HG03469 (cell line): ENCODE measurements around the gene CPXM1.
"Not testable (repeated sequence)": the region's sequence is repeated elsewhere in the genome, so short reads cannot be mapped to it uniquely, and the experiment has no call there.

Source experiments
- ATAC-seq: cut with Tn5 transposase; IDR thresholded peaks from one replicate; pipeline ENCODE4 v1.9.1; 2021; ENCODE audit warnings: mild to moderate bottlenecking, moderate library complexity, moderate number of reproducible peaks; ENCODE audit not compliant: unreplicated experiment

The CPXM1 gene

GRCh38 chr20:2800521-2801285 lies at the start of gene CPXM1:
TSS of gene CPXM1 (minus strand) at chr20:2800627. CDS start at chr20:2800572, 55 bp downstream.
- no peak for ATAC-seq

- no peak for ATAC-seq
These were observed 49.1 kb upstream of the CPXM1 start for GRCh38 chr20:2849529-2849928.

GRCh38 chr20:2847802-2848201 lies 47.4 kb upstream of the CPXM1 start:
- ATAC-seq = no peak

- ATAC-seq = no peak
These were observed 46.3 kb upstream of the CPXM1 start for GRCh38 chr20:2846698-2847097.

GRCh38 chr20:2845607-2846006 lies 45.2 kb upstream of the CPXM1 start:
- no peak for ATAC-seq

GRCh38 chr20:2840967-2841531 lies 40.6 kb upstream of the CPXM1 start:
- ATAC-seq = no peak

GRCh38 chr20:2840138-2840966 lies 39.9 kb upstream of the CPXM1 start, which contains the start of the genes PCED1A and VPS16:
TSS of gene PCED1A (minus strand) at chr20:2840655. CDS start at chr20:2839912, 743 bp downstream.
TSS of gene VPS16 (plus strand) at chr20:2840745. CDS start at chr20:2840775, 30 bp downstream.
- ATAC-seq = peak; percentile 80

GRCh38 chr20:2839732-2840137 lies 39.3 kb upstream of the CPXM1 start:
- ATAC-seq = no peak

GRCh38 chr20:2838847-2839671 lies 38.6 kb upstream of the CPXM1 start:
- ATAC-seq = no peak

- ATAC-seq = no peak
These were observed 37.9 kb upstream of the CPXM1 start for GRCh38 chr20:2838170-2838797.

- ATAC-seq = no peak
These were observed 37.0 kb upstream of the CPXM1 start for GRCh38 chr20:2837221-2837960.

GRCh38 chr20:2836035-2836434 lies 35.6 kb upstream of the CPXM1 start:
- ATAC-seq = no peak

- no peak for ATAC-seq
These were observed 34.9 kb upstream of the CPXM1 start for GRCh38 chr20:2835331-2835796.

- no peak for ATAC-seq
These were observed 34.1 kb upstream of the CPXM1 start for GRCh38 chr20:2834401-2835110.

- ATAC-seq = no peak
These were observed 33.3 kb upstream of the CPXM1 start for GRCh38 chr20:2833761-2834160.

GRCh38 chr20:2831206-2831605 lies 30.8 kb upstream of the CPXM1 start:
- ATAC-seq = not testable (repeated sequence)

- no peak for ATAC-seq
These were observed 28.9 kb upstream of the CPXM1 start for GRCh38 chr20:2829376-2829775.

- no peak for ATAC-seq
These were observed 26.2 kb upstream of the CPXM1 start for GRCh38 chr20:2826655-2827054.

GRCh38 chr20:2825761-2826160 lies 25.3 kb upstream of the CPXM1 start:
- ATAC-seq = no peak
